ENCODE data around the gene CHRNA9.

GRCh38 chr4:40333921-40334352, 1.2 kb upstream of the CHRNA9 start:
- TF ChIP-seq POLR2A (IDR thresholded peaks at IDR 0.05), result no peak
- TF ChIP-seq, protein P1, sequence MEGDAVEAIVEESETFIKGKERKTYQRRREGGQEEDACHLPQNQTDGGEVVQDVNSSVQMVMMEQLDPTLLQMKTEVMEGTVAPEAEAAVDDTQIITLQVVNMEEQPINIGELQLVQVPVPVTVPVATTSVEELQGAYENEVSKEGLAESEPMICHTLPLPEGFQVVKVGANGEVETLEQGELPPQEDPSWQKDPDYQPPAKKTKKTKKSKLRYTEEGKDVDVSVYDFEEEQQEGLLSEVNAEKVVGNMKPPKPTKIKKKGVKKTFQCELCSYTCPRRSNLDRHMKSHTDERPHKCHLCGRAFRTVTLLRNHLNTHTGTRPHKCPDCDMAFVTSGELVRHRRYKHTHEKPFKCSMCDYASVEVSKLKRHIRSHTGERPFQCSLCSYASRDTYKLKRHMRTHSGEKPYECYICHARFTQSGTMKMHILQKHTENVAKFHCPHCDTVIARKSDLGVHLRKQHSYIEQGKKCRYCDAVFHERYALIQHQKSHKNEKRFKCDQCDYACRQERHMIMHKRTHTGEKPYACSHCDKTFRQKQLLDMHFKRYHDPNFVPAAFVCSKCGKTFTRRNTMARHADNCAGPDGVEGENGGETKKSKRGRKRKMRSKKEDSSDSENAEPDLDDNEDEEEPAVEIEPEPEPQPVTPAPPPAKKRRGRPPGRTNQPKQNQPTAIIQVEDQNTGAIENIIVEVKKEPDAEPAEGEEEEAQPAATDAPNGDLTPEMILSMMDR (IDR thresholded peaks at IDR 0.05), result no peak

All from ovary (tissue), 3 donors.